Measurements from ENCODE around the gene ITGAV.

ITGAV gene

GRCh38 chr2:186718122-186718521 is 128.3 kb downstream of the ITGAV start:
- no peak for DNase-seq (ENCODE audit: low read depth)

- no peak for DNase-seq (ENCODE audit: low read depth)
Observed at GRCh38 chr2:186718903-186719302, 129.0 kb downstream of the ITGAV start.

DNA sequence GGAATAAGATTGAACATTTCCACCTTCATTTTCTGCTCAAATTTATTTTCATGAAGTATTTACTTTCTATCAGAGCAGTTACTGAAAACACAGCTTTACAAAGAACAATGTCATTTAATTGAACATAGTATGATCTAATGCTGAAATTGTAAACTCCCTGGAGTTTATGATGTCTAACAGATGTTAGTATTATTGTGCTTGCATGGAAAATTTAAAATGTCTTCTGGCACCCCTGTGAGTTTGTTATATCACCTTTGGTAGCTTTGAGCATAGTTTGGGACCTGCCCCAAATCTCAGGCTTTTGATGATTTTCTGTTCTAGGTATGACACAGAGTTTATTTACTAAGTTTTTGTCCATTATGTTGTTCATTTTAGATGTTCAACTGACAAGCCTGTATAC is 132.1 kb downstream of the ITGAV start:
- DNase-seq (ENCODE audit: low read depth) = no peak

GRCh38 chr2:186724736-186725135 is 134.9 kb downstream of the ITGAV start:
- DNase-seq (ENCODE audit: low read depth) = no peak

- DNase-seq (ENCODE audit: low read depth) = no peak
Observed at GRCh38 chr2:186725783-186726182, 135.9 kb downstream of the ITGAV start.

DNA sequence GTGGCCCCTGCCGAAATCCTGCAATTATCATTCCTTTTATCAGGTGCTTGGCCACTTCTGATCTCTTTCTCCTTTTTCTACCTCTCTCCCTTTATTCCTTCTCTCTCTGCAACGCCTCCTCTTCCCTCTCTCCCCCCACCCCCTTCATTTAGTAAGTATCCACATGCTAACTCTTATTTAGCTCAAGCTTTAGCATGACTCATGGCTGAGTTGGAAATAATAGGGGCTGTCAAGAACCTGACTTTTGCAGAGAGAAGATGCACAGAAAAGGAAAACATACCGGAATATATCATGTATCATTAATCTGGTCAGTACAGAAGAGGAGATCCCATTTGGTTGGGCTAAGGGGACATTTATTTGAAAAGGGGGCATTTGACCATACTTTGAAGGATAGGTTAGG is 137.1 kb downstream of the ITGAV start:
- DNase-seq (ENCODE audit: low read depth) = no peak

DNA sequence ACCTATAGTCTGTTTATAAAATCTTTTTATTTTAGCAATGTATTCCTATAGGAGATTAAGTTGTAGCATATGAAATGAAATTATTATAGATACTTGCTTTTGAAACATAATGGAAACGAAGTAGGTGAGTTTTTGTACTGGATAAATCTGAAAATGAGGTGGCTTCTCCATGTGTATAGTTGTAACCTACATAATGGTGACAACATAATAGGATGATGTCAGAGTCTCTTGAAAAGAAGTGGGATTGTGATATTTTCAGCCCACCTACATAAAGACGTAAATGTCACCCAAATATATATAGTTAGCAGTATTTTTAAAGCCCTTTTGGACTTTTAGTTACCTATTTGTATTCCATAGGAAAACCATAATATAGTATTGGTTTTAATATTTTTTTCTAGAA is 138.8 kb downstream of the ITGAV start:
- no peak for DNase-seq (ENCODE audit: low read depth)
